Measurements from ENCODE around the gene TGM3. TPM values are rescaled to one million over a fixed set of nuclear protein-coding genes. Genes with fewer than 3 reads are reported as not detected.

The TGM3 gene
- total and polyA plus RNA-seq, 10 of the 15 experiments (the other 5 are each of a cell fraction or from before 2014, with no cell fraction given), result not detected

DNA sequence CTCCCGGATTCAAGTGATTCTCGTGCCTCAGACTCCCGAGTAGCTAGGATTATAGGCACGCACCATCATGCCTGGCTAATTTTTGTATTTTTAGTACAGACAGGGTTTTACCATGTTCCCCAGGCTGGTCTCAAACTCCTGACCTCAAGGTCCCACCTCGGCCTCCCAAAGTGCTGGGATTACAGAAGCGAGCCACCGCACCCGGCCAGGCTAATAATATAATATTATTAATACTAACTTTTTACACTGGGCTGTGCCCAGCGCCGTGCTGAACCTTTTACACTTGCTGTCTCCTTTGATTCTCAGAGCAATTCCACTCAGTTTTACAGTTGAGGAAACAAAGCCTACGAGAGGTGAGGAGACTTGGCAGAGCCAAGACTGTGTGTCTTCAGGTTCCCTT lies 2.3 kb upstream of the TGM3 start (continued):
- TF ChIP-seq REST (IDR thresholded peaks at IDR 0.05; ENCODE audit: low read depth, low read length) (no peak), ELK1 (IDR thresholded peaks at IDR 0.05; ENCODE audit: low read depth, low read length) (no peak), PRDM15 (CRISPR knock-in tag; IDR thresholded peaks at IDR 0.05) (no peak), IRF4 (IDR thresholded peaks at IDR 0.05; ENCODE audit: low read depth, low read length) (no peak), NBN (IDR thresholded peaks at IDR 0.05) (no peak), SREBF1 (IDR thresholded peaks at IDR 0.05; ENCODE audit: low read length) (no peak)

Data from GM12878 (cell line).